HEK293T (cell line): Measurements from ENCODE around the gene EIF2S3.

Experiments used
- CTBP1 ChIP-seq: fragments of 450-650 bp; IDR thresholded peaks from 2 replicates; pipeline ENCODE4 v1.6.1; 2016; ENCODE audit warnings: borderline replicate concordance
- ELF4 ChIP-seq: fragments of 450-650 bp; IDR thresholded peaks from 2 replicates; pipeline ENCODE4 v1.6.1; 2017; ENCODE audit warnings: antibody characterized with exemption
- FOXK2 ChIP-seq: fragments of 450-650 bp; IDR thresholded peaks from 2 replicates; pipeline ENCODE4 v1.6.1; 2016; ENCODE audit warnings: mild to moderate bottlenecking
- FOXM1 ChIP-seq: fragments of 450-650 bp; IDR thresholded peaks from 2 replicates; pipeline ENCODE4 v1.6.1; 2017; ENCODE audit warnings: mild to moderate bottlenecking, borderline replicate concordance
- SP1 ChIP-seq: fragments of 450-650 bp; IDR thresholded peaks from 2 replicates; pipeline ENCODE4 v1.6.1; 2017
- TARDBP ChIP-seq: fragments of 450-650 bp; IDR thresholded peaks from 2 replicates; pipeline ENCODE4 v1.6.1; 2016
- ZNF384 ChIP-seq: fragments of 450-650 bp; IDR thresholded peaks from 2 replicates; pipeline ENCODE4 v1.6.1; 2016

DNA sequence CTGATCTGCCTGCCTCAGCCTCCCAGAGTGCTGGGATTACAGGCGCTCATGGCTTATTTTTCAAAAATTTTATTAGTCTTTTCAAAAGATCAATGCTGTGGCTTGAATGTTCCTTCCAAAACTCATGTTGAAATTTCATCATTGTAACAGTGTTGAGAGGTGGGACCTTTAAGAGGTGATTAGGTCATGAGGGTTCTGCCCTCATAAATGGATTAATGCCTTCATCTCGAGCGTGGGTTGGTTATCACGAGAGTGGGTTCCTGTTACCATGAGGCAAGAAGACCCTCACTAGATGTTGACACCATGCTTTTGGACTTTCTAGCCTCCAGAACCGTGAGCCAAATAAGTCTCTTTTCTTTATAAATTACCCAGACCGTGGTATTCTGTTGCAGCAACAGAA lies 30.3 kb downstream of the EIF2S3 start:
- TF ChIP-seq FOXK2 = no peak
- no peak for TF ChIP-seq ELF4
- TF ChIP-seq FOXM1 = no peak
- TF ChIP-seq SP1 = no peak
- no peak for TF ChIP-seq ZNF384
- TF ChIP-seq CTBP1 = no peak
- TF ChIP-seq TARDBP = no peak
